SK-MEL-5 (cell line): Measurements from ENCODE around the gene OPN1SW. TPM values are rescaled to one million over a fixed set of nuclear protein-coding genes. Genes with fewer than 3 reads are reported as not detected.

Source experiments
- DNase-seq: peaks from one replicate; pipeline ENCODE4 v3.0.0-alpha.2; 2016; ENCODE audit warnings: low read depth, low spot score
- in situ Hi-C: cut with HindIII; loops from 2 replicates; pipeline ENCODE4 v1.10.0; 2016; ENCODE audit warnings: low sequenced_read_pairs, high pct_unique_total_duplicates, low pct_unique_long_range_greater_than_20kb
- total RNA-seq: library from RNA; depleted of rRNA; stranded (reverse); fragments of >200 nt; shearing (Covaris generic); gene quantifications from 2 replicates; pipeline ENCODE4 v1.2.3, GENCODE V29; 2014

The OPN1SW gene
- total RNA-seq, 1 experiment from 2014 or later = not detected

- no peak for DNase-seq
- in situ Hi-C loops = no loop called here
Measured at GRCh38 chr7:128774921-128775320, 673 bp downstream of the OPN1SW start.

DNA sequence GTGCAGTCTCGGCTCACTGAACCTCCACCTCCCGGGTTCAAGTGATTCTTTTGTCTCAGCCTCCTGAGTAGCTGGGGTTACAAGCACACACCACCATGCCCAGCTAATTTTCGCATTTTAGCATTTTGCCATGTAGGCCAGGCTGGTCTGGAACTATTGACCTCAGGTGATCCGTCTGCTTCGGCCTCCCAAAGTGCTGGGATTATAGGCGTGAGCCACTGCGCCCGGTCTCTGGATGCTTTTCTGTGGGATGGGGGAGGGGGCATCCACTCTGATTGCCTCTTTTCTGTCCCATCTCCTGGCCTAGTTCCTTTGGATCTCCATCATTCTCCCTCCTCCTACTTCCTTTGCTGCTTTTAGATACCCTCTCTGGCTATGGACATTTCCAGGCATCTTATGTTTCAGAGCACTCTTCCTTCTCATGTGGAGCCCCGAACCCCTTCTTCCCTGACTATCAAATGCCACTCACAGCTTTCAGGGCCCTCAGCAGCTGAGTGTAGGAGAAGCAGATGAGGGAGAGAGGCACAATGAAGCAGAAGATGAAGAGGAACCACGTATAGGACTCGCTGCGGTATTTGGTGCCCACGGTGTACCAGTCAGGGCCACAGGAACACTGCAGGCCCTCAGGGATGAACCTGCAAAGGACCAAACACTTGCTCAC lies 1.4 kb downstream of the OPN1SW start:
- no peak for DNase-seq
- in situ Hi-C loops = no loop called here

DNA sequence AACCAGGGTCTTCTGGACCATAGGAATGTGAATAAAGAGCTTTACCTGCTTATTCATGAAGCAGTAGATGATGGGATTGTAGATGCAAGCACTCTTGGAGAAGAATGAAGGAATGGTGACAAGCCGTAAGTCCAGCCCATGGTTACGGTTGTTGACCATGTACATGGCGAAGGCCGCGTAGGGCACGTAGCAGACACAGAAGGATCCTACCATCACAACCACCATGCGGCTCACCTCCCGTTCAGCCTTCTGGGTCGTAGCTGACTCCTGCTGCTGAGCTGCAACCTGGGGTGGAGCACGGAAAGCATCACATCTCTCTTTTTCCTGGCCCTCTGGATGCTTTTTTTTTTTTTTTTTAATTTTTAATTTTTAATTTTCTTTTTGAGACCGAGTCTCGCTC lies 2.0 kb downstream of the OPN1SW start:
- no peak for DNase-seq
- in situ Hi-C loops = no loop called here

GRCh38 chr7:128770233-128770632 lies 5.4 kb downstream of the OPN1SW start:
- in situ Hi-C loops = no loop called here
- DNase-seq = no peak

GRCh38 chr7:128767475-128768110 lies 8.0 kb downstream of the OPN1SW start:
- no peak for DNase-seq
- in situ Hi-C loops = no loop called here

DNA sequence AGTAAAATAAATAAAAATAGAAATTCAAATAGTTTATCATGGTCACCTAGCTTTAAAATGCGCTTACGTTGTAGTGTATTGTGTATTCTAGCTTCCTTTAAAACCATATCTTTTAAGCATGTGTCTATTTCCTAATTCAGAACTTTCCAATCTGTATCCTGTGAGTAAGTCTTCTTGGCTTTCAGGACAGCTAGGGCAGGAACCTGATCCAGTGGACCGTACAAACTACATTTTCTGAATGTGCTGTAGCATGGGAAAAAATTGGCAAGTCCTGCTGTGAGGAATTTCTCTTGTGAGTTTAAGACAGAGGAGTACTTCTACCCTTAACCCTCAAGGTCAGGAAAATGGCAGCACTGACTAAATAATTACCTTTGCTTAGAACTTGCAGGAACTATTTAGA lies 12.1 kb downstream of the OPN1SW start:
- DNase-seq = no peak
- in situ Hi-C loops = no loop called here

- in situ Hi-C loops = no loop called here
- no peak for DNase-seq
Measured at GRCh38 chr7:128759242-128759641, 16.4 kb downstream of the OPN1SW start.

- in situ Hi-C loops = no loop called here
- DNase-seq = no peak
Measured at GRCh38 chr7:128758553-128758952, 17.0 kb downstream of the OPN1SW start.

DNA sequence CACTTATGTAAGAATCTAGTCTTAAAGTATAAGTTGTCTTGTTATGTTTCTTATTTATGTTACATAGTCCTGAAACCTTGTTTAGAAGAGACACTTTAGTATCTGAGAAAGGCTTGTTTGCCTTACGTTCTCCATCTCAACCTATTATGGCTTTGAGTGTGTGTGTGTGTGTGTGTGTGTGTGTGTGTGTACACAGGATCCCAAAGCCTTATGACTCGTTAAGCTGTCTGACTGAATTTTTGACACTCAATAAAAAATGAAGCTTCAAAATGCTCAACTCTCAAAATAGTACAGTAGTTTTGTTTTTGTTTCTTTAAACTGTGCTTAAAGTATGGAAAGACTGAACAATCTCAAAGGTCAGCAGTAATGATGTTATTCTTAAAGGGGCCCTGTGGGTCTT lies 18.4 kb downstream of the OPN1SW start:
- in situ Hi-C loops = no loop called here
- no peak for DNase-seq

GRCh38 chr7:128755819-128756476 lies 19.6 kb downstream of the OPN1SW start:
- in situ Hi-C loops = no loop called here
- DNase-seq = no peak

DNA sequence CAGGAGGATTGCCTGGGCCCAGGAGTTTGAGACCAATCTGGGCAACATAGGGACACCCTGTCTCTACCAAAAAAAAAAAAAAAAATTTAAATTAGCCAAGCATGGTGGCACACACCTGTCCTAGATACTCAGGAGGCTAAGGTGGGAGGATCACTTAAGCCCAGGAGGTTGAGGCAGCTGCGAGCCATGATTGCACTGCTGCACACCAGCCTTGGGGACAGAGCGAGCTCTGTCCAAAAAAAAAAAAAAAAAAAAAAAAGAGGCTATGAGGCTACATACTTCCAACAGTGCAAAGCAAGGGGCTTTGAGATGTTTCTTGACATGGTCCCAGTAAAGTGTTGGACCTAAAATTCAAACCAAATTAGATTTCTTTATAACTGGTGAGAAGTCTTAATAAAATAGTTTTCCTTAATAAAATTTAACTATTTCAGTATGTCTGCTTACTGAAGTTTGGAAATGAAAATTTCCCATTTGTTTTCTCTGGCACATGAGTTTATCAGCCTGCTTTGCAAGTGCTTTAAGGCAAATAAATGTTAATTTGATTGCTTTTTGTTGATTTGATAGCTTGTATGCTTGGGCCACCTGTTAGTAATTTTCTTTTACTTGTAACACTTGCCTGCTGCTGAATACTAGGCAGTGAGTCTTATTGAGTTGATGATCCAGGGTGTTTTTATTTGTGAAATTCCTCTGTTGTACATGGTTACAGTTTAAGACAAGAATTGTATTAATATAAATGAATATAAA lies 20.3 kb downstream of the OPN1SW start:
- in situ Hi-C loops = no loop called here
- no peak for DNase-seq

GRCh38 chr7:128752251-128752650 lies 23.3 kb downstream of the OPN1SW start:
- DNase-seq = no peak
- in situ Hi-C loops = no loop called here

DNA sequence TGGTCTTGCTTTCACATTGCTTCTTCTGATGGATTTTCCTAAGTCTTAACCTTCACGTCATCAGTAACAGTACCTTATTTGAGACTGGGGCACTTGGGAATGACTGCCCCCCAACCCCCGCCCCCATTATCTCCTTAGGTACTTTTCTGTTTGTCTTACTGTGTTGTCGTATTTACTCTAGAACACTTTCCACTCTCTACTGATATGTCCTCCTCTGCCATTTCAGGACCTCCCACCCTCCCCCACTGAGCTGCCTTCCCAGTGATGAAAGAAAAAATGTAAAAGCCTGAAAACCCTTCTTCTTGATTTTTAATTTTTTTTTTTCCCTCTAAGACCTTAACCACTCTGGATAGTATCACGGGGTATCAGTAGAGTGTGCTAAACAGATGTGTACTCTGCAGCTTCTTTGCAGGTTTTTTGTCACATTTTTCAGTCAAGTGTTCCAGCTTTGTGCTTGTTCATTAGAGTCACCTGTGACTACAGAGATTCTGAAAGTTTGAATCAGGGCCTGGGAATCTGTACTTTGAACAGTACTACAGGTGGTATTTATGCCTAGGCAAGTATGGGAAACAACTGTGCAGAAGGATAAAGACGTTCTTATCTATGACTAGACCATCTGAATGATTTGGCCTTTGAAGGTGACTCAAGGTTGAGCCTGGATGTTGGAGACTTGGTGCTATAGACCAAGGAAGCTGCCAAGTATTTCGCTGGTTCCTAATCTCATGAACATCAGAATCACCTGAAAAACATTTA lies 28.1 kb downstream of the OPN1SW start:
- no peak for DNase-seq
- in situ Hi-C loops = no loop called here

GRCh38 chr7:128745706-128746105 lies 29.9 kb downstream of the OPN1SW start:
- DNase-seq = no peak
- in situ Hi-C loops = no loop called here

DNA sequence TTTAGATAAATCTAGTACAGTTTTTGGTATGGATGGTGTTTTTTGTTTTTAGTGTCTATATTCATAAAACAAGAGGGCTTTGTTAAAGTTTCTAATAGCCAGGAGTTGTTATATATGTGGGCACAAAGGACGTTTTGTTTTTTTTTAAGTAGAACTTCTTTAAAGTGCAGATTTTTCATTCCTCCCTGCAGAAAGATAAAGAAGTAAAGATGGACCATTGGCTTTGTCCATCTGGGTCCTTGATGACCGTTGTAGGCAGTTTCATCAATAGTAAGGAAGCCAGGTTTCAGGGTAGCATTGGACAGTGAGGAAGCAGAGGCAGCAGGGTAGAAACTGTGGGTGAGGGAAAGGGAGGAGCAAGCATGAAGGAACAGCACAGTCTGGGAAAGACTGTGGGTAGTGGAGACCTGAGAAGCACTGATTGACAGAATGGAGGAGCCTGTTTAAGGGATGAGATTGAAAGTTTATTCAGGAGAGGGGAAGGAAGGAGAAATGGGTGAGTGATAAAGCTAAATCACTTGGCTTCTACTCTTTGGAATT lies 31.2 kb downstream of the OPN1SW start:
- in situ Hi-C loops = no loop called here
- DNase-seq = peak; percentile 65

GRCh38 chr7:128743112-128743772 lies 32.4 kb downstream of the OPN1SW start:
- DNase-seq = peak; percentile 90
- in situ Hi-C loops = no loop called here

- DNase-seq = no peak
- in situ Hi-C loops = no loop called here
Measured at GRCh38 chr7:128742206-128742605, 33.4 kb downstream of the OPN1SW start.
